Activated naive CD4-positive, alpha-beta T cell treated with anti-CD3 and anti-CD28 coated beads, Interleukin-2, amount 50 U/mL, for 24 hours (primary cell): ENCODE data around the gene TNS1.

Source experiments
- H3K27ac Mint-ChIP-seq: one replicate; pipeline ENCODE4 v1.8.0; 2021; ENCODE audit warnings: mild to moderate bottlenecking, mixed read lengths
- H3K27me3 Mint-ChIP-seq: one replicate; pipeline ENCODE4 v1.8.0; 2021; ENCODE audit warnings: mixed read lengths
- H3K36me3 Mint-ChIP-seq: one replicate; pipeline ENCODE4 v1.8.0; 2021; ENCODE audit warnings: mixed read lengths
- H3K4me1 Mint-ChIP-seq: one replicate; pipeline ENCODE4 v1.8.0; 2021; ENCODE audit warnings: mixed read lengths
- H3K4me3 Mint-ChIP-seq: one replicate; pipeline ENCODE4 v1.8.0; 2021; ENCODE audit warnings: mild to moderate bottlenecking, mixed read lengths
- H3K9me3 Mint-ChIP-seq: one replicate; pipeline ENCODE4 v1.8.0; 2021; ENCODE audit warnings: mixed read lengths

Gene TNS1

GRCh38 chr2:218032336-218033171, 29.8 kb upstream of the TNS1 start:
- Mint-ChIP-seq H3K27ac (no peak overlapping the region), H3K4me3 (no peak overlapping the region), H3K4me1 (peaks cover 5% of the 10 kb centered on the region), H3K36me3 (no peaks in the 10 kb centered on the region), H3K27me3 (peaks cover 1% of the 10 kb centered on the region), H3K9me3 (no peaks in the 10 kb centered on the region)

- peaks cover 5% of the 10 kb centered on the region for H3K4me1 Mint-ChIP-seq
- no peaks in the 10 kb centered on the region for H3K36me3 Mint-ChIP-seq
- H3K9me3 Mint-ChIP-seq: no peaks in the 10 kb centered on the region
- no peak overlapping the region for H3K27ac Mint-ChIP-seq
- no peaks in the 10 kb centered on the region for H3K27me3 Mint-ChIP-seq
- H3K4me3 Mint-ChIP-seq: no peak overlapping the region
Observed at GRCh38 chr2:218031771-218032257, 29.0 kb upstream of the TNS1 start.

- H3K27me3 Mint-ChIP-seq: no peaks in the 10 kb centered on the region
- no peak overlapping the region for H3K27ac Mint-ChIP-seq
- H3K4me1 Mint-ChIP-seq: peaks cover 5% of the 10 kb centered on the region
- H3K36me3 Mint-ChIP-seq: no peaks in the 10 kb centered on the region
- no peaks in the 10 kb centered on the region for H3K9me3 Mint-ChIP-seq
- no peak overlapping the region for H3K4me3 Mint-ChIP-seq
Observed at GRCh38 chr2:218031261-218031660, 28.5 kb upstream of the TNS1 start.

- Mint-ChIP-seq H3K4me3 (no peak overlapping the region), H3K36me3 (no peaks in the 10 kb centered on the region), H3K9me3 (no peaks in the 10 kb centered on the region), H3K4me1 (peaks cover 5% of the 10 kb centered on the region), H3K27ac (no peak overlapping the region), H3K27me3 (no peaks in the 10 kb centered on the region)
Observed at GRCh38 chr2:218030409-218031195, 27.8 kb upstream of the TNS1 start.

GRCh38 chr2:218029366-218030360, 26.9 kb upstream of the TNS1 start:
- Mint-ChIP-seq H3K9me3 (no peaks in the 10 kb centered on the region), H3K4me3 (no peak overlapping the region), H3K27me3 (no peaks in the 10 kb centered on the region), H3K36me3 (no peaks in the 10 kb centered on the region), H3K4me1 (peaks cover 2% of the 10 kb centered on the region), H3K27ac (no peak overlapping the region)

- Mint-ChIP-seq H3K27me3 (no peaks in the 10 kb centered on the region), H3K27ac (no peak overlapping the region), H3K36me3 (no peaks in the 10 kb centered on the region), H3K4me3 (no peak overlapping the region), H3K4me1 (no peaks in the 10 kb centered on the region), H3K9me3 (no peaks in the 10 kb centered on the region)
Observed at GRCh38 chr2:218028562-218029348, 26.0 kb upstream of the TNS1 start.

- Mint-ChIP-seq H3K27me3 (no peaks in the 10 kb centered on the region), H3K9me3 (no peaks in the 10 kb centered on the region), H3K36me3 (no peaks in the 10 kb centered on the region), H3K4me1 (no peaks in the 10 kb centered on the region), H3K27ac (no peak overlapping the region), H3K4me3 (no peak overlapping the region)
Observed at GRCh38 chr2:218028189-218028495, 25.3 kb upstream of the TNS1 start.

- no peaks in the 10 kb centered on the region for H3K27me3 Mint-ChIP-seq
Observed at GRCh38 chr2:218027426-218028188, 24.8 kb upstream of the TNS1 start.

GRCh38 chr2:218026676-218027425, 24.1 kb upstream of the TNS1 start:
- no peaks in the 10 kb centered on the region for H3K9me3 Mint-ChIP-seq

More at GRCh38 chr2:218027426-218028188, 24.8 kb upstream of the TNS1 start:
- H3K27ac Mint-ChIP-seq: no peak overlapping the region
- H3K4me1 Mint-ChIP-seq: no peaks in the 10 kb centered on the region
- H3K9me3 Mint-ChIP-seq: no peaks in the 10 kb centered on the region
- H3K4me3 Mint-ChIP-seq: no peak overlapping the region
- no peaks in the 10 kb centered on the region for H3K36me3 Mint-ChIP-seq

GRCh38 chr2:218026244-218026643, 23.4 kb upstream of the TNS1 start:
- Mint-ChIP-seq H3K36me3 (no peaks in the 10 kb centered on the region), H3K4me1 (no peaks in the 10 kb centered on the region), H3K27me3 (no peaks in the 10 kb centered on the region), H3K4me3 (no peak overlapping the region), H3K27ac (no peak overlapping the region), H3K9me3 (no peaks in the 10 kb centered on the region)

More at GRCh38 chr2:218026676-218027425, 24.1 kb upstream of the TNS1 start:
- H3K27me3 Mint-ChIP-seq: no peaks in the 10 kb centered on the region
- no peak overlapping the region for H3K4me3 Mint-ChIP-seq
- no peaks in the 10 kb centered on the region for H3K4me1 Mint-ChIP-seq
- no peaks in the 10 kb centered on the region for H3K36me3 Mint-ChIP-seq
- no peak overlapping the region for H3K27ac Mint-ChIP-seq

- Mint-ChIP-seq H3K27me3 (no peaks in the 10 kb centered on the region), H3K36me3 (no peaks in the 10 kb centered on the region), H3K4me1 (no peaks in the 10 kb centered on the region), H3K9me3 (no peaks in the 10 kb centered on the region), H3K4me3 (no peak overlapping the region), H3K27ac (no peak overlapping the region)
Observed at GRCh38 chr2:218024871-218025270, 22.1 kb upstream of the TNS1 start.

- H3K4me3 Mint-ChIP-seq: no peak overlapping the region
- H3K9me3 Mint-ChIP-seq: no peaks in the 10 kb centered on the region
- no peaks in the 10 kb centered on the region for H3K27me3 Mint-ChIP-seq
- no peaks in the 10 kb centered on the region for H3K36me3 Mint-ChIP-seq
- no peaks in the 10 kb centered on the region for H3K4me1 Mint-ChIP-seq
- H3K27ac Mint-ChIP-seq: no peak overlapping the region
Observed at GRCh38 chr2:218024336-218024735, 21.5 kb upstream of the TNS1 start.

GRCh38 chr2:218023636-218024035, 20.8 kb upstream of the TNS1 start:
- no peak overlapping the region for H3K27ac Mint-ChIP-seq
- no peaks in the 10 kb centered on the region for H3K27me3 Mint-ChIP-seq
- H3K36me3 Mint-ChIP-seq: no peaks in the 10 kb centered on the region
- H3K4me1 Mint-ChIP-seq: no peaks in the 10 kb centered on the region
- no peak overlapping the region for H3K4me3 Mint-ChIP-seq
- H3K9me3 Mint-ChIP-seq: no peaks in the 10 kb centered on the region
